ENCODE measurements around the gene EFNA2. TPM values are rescaled to one million over a fixed set of nuclear protein-coding genes. Genes with fewer than 3 reads are reported as not detected.

Gene EFNA2
- total and polyA plus RNA-seq, 2 of the 4 experiments (the other 2 are of a cell fraction), result not detected

- intact Hi-C loops (cut with micrococcal nuclease), result no loop called here
- peaks cover 70% of the 10 kb centered on the region for H3K36me3 ChIP-seq (ENCODE audit: control insufficient read depth, insufficient read depth, low read length)
- in situ Hi-C loops (cut with MboI; ENCODE audit: low sequenced_read_pairs), result no loop called here
- peak overlapping the region; percentile 38; the same call in 1 of the 2 replicates for H3K9ac ChIP-seq (ENCODE audit: low read depth, low read length)
- H2AK5ac ChIP-seq (ENCODE audit: low read depth, low read length), result peak overlapping the region; percentile 94
- WGBS, 2 experiments (ENCODE audit: extremely low coverage in 2 of 2, insufficient read length in 1 of 2), result 84% methylated on average over 25 of the region's 37 CpGs; no CpG with 5 or more reads in 1 of the 2 experiments
- TF ChIP-seq USF2 (IDR thresholded peaks at IDR 0.05; ENCODE audit: low read depth, low read length) (0 out of 2 replicates have a peak, but pooled peaks have one; percentile 6), MAFK (IDR thresholded peaks at IDR 0.05; ENCODE audit: low read depth, low read length) (no peak), CHD1 (IDR thresholded peaks at IDR 0.05; ENCODE audit: low read depth, low read length) (no peak), RAD21 (IDR thresholded peaks at IDR 0.05; ENCODE audit: low read length) (no peak), FOS (IDR thresholded peaks at IDR 0.05; ENCODE audit: low read depth, low read length) (no peak)
- H3K18ac ChIP-seq (ENCODE audit: low read depth, low read length), result peak overlapping the region; percentile 65; the same call in 1 of the 2 replicates
- H2AK9ac ChIP-seq (replicated peaks; ENCODE audit: low read depth, low read length, poor library complexity), result peak overlapping the region; percentile 99
- ATAC-seq (ENCODE audit: low read depth) (no peak), DNase-seq (no peak)
- peak overlapping the region; percentile 81 for H2BK120ac ChIP-seq (ENCODE audit: low read depth, low read length)
- H4K8ac ChIP-seq (ENCODE audit: low read depth in 2 of 2, low read length in 2 of 2), result peak overlapping the region; percentile 63 to 79; a peak in 3 of 4 replicates
- H3K9me1 ChIP-seq (ENCODE audit: insufficient read depth, low read length), result no peaks in the 10 kb centered on the region
- 0 out of 3 replicates have a peak overlapping the region, but pooled peaks have one; percentile 11 for H2BK15ac ChIP-seq (ENCODE audit: low read depth, low read length)
- peak overlapping the region; percentile 99 for H2BK5ac ChIP-seq (ENCODE audit: low read depth, low read length, poor library complexity, severe bottlenecking)
- H3K4me1 ChIP-seq (ENCODE audit: control insufficient read depth, insufficient read depth, low read length), result peaks cover 35% of the 10 kb centered on the region
- H3K79me1 ChIP-seq (ENCODE audit: low read depth in 1 of 2, low read length in 2 of 2), result peaks cover 0 to 40% of the 10 kb centered on the region in 2 experiments; a peak in 2 of 4 replicates
- peak overlapping the region; percentile 39; the same call in 1 of the 2 replicates for H3K56ac ChIP-seq (ENCODE audit: extremely low read depth, insufficient read depth, low read length)
- peaks cover 91% of the 10 kb centered on the region for H4K20me1 ChIP-seq (ENCODE audit: insufficient read depth, low read length)
- ChIA-PET CTCF (interaction anchor here (1.6 kb wide), 1 partner anchor 13 kb away, joined by 11 read pairs; no protein-coding TSS in a partner anchor), POLR2A (ENCODE audit: unreplicated experiment) (interaction anchor here (1.5 to 1.6 kb wide), 2 partner anchors 12 to 15 kb away, joined by 16 to 28 read pairs; partner anchors contain the start of gene CIRBP)
- dilution Hi-C loops (cut with HindIII; ENCODE audit: low sequenced_read_pairs, unreplicated experiment), result no loop called here
- no peaks in the 10 kb centered on the region for H3K9me3 ChIP-seq (ENCODE audit: control insufficient read depth, insufficient read depth, low read length)
- 0 out of 2 replicates have a peak overlapping the region, but pooled peaks have one; percentile 20 for H2BK20ac ChIP-seq (ENCODE audit: low read depth, low read length)
- H3K23ac ChIP-seq (ENCODE audit: low read depth, low read length), result peak overlapping the region; percentile 66
- peak overlapping the region; percentile 85; the same call in 1 of the 2 replicates for H3K14ac ChIP-seq (replicated peaks; ENCODE audit: low read depth, low read length)
- peak overlapping the region; percentile 82 for H4K91ac ChIP-seq (ENCODE audit: insufficient read depth, low read depth, low read length)
- peak overlapping the region; percentile 27 for H4K5ac ChIP-seq (ENCODE audit: low read depth, low read length)
- no TSS peak for BruUV-seq (replicated peaks)
- peak overlapping the region; percentile 52; the same call in 1 of the 2 replicates for H3K4me2 ChIP-seq (ENCODE audit: low read depth, low read length)
- no peak overlapping the region; the same call in 1 of the 2 replicates for H3K4me3 ChIP-seq (ENCODE audit: insufficient read depth, low read depth, low read length)
- H3K27me3 ChIP-seq (ENCODE audit: control insufficient read depth, insufficient read depth, low read length), result no peaks in the 10 kb centered on the region
- H3K4ac ChIP-seq (ENCODE audit: low read depth, low read length), result peak overlapping the region; percentile 84
- H2AFZ ChIP-seq (replicated peaks; ENCODE audit: low read length, poor library complexity), result peak overlapping the region; percentile 36
- peak overlapping the region; percentile 99 for H3K27ac ChIP-seq (ENCODE audit: insufficient read depth, low read length)
These were observed 31.6 kb upstream of the EFNA2 start for GRCh38 chr19:1254081-1254527.

Data from IMR-90 (cell line).